GM20000 (cell line): ENCODE measurements around the gene CCDC15.

Source experiments
- DNase-seq: peaks from one replicate; pipeline ENCODE4 v3.0.0; 2012; ENCODE audit warnings: low spot score
- TF ChIP-seq, protein P1 (sequence below): IDR thresholded peaks from 2 replicates; pipeline ENCODE4 v1.5.1; 2012; ENCODE audit warnings: mild to moderate bottlenecking, control low read depth; ENCODE audit errors: extremely low read depth, missing control alignments

Gene CCDC15

DNA sequence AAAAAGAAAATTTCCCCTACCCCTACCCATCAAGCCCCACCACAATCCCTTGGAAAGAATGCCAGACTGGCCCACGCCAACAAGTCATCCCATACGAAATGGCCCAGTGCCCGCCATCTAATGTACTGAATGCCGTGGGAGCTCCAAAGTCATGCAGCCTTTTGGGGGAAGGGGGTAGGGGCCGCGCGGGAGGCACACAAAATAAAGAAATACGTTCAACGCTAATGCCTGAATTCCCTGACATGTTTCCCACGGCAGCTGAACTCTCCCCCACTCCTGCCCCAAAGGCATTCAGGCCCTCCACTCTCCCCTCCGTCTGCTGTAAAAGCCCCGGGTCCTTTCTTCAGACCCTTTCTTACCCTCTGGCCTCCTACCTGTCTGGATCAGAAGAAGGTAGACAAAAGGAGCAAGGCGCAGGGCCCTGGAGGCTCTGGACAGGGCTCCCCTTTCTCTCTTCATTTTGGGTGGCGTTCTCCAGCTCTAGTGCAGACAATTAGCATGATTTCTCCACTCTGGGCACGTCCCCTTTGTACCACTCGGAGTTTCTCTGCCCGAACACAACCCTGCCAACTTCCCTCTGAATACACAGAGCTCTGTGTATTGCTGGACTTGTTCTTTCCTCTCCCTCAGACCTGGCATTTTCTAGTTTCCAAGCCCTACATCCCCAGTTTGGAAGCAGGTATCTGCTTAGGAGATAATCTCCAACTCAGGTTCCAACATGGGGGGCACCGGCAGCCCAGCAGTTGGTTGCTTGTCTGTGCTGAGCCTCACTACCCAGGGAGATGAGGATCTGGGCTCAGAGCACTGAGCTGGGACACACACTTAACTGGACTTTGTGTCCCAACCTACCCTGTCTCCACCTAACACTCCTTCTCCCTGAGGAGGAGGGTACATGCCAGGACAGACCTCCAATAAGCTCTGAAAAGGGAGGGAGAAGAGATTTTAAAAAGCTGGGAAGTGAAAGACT, 18.2 kb upstream of the CCDC15 start, which contains the start of gene HEPACAM:
Gene HEPACAM, minus strand, starts transcription at position 500 of the 967 bp plus-strand sequence. Its CDS starts 41 bp downstream, at position 459.
- DNase-seq: no peak
- TF ChIP-seq, protein P1, sequence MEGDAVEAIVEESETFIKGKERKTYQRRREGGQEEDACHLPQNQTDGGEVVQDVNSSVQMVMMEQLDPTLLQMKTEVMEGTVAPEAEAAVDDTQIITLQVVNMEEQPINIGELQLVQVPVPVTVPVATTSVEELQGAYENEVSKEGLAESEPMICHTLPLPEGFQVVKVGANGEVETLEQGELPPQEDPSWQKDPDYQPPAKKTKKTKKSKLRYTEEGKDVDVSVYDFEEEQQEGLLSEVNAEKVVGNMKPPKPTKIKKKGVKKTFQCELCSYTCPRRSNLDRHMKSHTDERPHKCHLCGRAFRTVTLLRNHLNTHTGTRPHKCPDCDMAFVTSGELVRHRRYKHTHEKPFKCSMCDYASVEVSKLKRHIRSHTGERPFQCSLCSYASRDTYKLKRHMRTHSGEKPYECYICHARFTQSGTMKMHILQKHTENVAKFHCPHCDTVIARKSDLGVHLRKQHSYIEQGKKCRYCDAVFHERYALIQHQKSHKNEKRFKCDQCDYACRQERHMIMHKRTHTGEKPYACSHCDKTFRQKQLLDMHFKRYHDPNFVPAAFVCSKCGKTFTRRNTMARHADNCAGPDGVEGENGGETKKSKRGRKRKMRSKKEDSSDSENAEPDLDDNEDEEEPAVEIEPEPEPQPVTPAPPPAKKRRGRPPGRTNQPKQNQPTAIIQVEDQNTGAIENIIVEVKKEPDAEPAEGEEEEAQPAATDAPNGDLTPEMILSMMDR: no peak

DNA sequence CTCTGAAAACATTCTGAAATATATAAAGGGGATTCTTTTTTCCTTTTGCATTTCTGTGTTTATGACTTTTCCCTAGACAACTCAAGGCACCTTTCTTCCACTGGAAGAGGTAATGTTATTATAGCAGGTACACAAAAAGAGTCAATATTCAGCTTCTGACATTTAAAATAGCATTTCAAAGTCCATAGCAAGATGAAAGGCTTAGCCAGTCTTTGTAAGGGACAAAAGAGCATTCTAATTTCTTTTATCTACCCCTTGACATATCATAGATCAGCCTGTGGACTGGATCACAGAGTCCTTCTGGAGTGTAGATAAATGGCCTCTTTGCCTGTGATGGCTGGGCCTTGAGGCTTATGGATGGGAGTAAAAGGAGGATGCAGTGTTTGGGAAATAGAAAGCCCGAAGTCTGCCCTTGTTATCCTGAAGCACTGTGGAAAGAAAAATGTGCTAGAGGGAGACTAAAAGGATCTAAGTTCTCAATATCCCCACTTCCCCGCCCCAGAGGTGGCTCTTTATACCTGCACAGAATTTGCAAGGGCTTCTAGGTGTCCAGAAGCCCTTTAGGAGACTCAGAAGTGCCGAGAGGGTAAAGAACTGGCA, 16.6 kb upstream of the CCDC15 start:
- TF ChIP-seq, protein P1: no peak
- no peak for DNase-seq

DNA sequence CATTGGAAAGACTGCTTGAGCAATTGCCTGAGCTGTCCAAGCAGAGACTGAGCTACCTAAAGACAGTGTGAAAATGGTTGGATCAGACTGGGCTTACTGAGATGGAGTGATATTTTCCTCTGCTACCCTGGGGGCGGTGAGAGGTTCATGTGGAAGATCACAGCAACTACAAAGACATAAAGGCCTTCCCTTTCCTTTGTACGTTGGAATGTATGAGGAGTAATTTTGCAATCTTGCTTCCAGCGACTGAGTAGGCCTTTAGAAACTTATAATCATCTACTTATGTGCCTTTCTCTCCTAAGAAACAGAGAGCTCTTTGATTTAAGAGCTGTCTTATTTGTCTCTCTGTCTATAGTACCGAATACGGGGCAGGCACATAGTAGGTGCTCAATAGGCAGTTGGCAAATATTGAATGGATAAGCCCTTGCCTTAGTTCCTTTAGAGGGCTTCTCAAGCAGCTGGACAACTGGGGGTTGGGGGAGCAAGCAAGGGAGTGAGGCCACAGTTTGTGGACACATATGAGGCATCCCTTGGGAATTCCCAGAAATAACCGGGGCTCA, 15.7 kb upstream of the CCDC15 start:
- no peak for DNase-seq
- TF ChIP-seq, protein P1: no peak

DNA sequence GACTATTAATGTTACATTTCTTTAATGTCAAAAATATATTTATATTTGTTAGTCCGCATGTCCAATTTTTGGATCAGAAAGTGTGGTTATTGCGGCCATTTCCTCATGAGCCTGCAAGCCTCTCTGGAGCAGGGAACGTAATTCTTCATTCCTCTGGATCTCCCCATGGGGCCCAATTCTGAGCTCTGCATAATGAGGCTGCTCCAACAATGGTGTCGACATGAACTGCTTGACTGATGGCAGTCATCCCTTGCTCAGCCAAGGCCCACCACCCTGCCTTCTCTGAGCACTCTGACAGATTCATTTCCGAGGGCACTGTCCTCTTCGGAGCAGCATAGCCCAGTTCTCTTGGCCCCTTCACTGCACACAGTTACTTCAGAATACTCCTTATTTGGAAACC, 15.0 kb upstream of the CCDC15 start:
- DNase-seq: no peak
- TF ChIP-seq, protein P1: no peak

DNA sequence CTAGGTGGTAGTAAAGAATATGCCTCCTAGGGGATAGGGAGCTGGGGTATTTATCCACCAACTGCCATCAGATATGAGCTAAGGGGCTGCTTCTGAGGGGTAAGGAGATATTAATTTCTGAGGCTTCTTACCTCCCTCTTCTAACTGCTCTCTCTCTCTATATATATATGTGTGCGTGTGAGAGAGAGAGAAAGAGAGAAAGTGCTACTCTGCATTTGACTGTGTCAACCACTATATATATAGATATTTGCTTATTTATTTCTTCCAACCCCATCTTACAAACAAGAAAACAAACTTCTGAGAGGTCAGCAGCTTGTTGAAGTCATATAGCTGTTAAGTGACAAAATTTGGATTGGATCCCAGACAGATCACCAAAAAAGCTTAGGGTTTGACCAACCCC, 12.3 kb upstream of the CCDC15 start:
- TF ChIP-seq, protein P1: no peak

DNA sequence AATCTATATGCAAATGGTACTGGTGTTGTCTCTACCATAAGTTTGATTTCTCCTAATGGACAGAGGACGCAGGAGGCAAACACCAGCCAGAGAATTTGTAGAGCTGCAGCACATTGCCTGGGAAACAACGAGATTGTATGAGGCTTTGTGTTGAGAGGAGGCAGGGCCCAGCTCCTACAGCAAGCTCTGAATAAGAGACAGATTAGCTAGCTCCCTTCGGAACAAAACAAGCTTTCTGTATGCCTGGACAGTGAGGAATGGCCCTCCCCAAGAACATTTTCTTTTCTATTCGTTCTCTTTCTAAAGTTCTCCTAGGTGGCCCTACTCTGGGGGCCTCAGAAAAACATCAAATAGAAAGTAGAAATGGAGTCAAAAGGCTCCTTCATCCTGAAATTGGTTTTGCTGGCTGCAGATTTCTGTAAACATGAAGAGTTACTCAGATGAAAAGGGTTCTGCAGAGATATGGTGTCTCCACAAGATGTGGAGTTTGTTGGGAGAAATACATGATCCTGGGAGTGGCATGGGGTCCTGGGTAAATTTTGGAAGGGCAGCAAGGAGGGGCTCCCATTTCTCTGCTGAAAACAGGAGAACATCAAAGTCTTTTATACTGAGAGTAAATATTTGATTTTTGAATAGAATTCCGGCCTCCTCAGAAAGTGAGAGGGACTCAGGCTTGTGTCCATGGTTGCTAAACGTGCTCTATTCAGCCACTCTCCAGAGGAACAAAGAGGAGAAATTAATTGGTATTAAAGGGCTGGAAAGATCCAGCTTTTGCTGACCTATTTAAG, 11.3 kb upstream of the CCDC15 start:
- DNase-seq: no peak
- TF ChIP-seq, protein P1: no peak

More for the DNA sequence above, 12.3 kb upstream of the CCDC15 start:
- no peak for DNase-seq
